Stimulated activated CD8-positive, alpha-beta memory T cell treated with anti-CD3 and anti-CD28 coated beads, Interleukin-4, amount 100 ng/mL, for 4 hours (primary cell): ENCODE results near the gene TMEM63A.
"Not testable (repeated sequence)": the region's sequence is repeated elsewhere in the genome, so short reads cannot be mapped to it uniquely, and the experiment has no call there.

Source experiments
- DNase-seq, 2 donors: peaks; one replicate each; pipeline ENCODE4 v3.0.0-alpha.2; 2020; ENCODE audit warnings: low read depth in 2 of 2, low spot score in 1 of 2

TMEM63A gene

GRCh38 chr1:225909477-225909876, 27.3 kb upstream of the TMEM63A start:
- DNase-seq: no peak

GRCh38 chr1:225908773-225909172, 26.6 kb upstream of the TMEM63A start:
- DNase-seq: no peak

DNA sequence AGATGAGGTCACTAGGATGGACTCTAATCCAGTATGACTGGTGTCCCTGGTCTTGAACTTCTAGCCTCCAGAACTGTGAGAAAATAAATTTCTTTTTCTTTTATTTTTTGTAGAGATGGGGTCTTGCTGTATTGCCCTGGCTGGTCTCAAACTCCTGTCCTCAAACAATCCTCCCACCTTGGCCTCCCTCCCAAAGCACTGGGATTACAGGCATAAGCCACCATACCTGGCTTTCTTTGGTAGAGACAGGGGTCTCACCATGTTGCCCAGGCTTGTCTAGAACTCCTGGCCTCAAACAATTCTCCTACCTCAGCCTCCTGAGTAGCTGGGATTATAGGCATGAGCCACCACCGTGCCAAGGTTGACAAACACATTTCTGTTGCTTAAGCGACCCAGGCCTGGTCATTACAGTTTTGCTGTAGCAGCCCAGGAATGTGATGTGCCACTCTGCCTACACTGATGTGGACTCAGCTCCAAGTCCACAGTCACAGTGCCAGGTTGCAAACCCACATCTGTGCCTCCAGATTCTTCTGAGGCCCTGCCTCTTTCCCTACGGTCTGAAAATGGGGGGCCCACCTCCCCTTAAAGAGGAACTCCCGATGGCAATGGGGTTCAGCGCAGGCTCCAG, 25.9 kb upstream of the TMEM63A start:
- DNase-seq: no peak

- no peak for DNase-seq
These were observed 25.2 kb upstream of the TMEM63A start for GRCh38 chr1:225907341-225907740.

- no peak for DNase-seq
These were observed 24.3 kb upstream of the TMEM63A start for GRCh38 chr1:225906467-225906866.

- no peak for DNase-seq
These were observed 21.4 kb upstream of the TMEM63A start for GRCh38 chr1:225903623-225904022.

DNA sequence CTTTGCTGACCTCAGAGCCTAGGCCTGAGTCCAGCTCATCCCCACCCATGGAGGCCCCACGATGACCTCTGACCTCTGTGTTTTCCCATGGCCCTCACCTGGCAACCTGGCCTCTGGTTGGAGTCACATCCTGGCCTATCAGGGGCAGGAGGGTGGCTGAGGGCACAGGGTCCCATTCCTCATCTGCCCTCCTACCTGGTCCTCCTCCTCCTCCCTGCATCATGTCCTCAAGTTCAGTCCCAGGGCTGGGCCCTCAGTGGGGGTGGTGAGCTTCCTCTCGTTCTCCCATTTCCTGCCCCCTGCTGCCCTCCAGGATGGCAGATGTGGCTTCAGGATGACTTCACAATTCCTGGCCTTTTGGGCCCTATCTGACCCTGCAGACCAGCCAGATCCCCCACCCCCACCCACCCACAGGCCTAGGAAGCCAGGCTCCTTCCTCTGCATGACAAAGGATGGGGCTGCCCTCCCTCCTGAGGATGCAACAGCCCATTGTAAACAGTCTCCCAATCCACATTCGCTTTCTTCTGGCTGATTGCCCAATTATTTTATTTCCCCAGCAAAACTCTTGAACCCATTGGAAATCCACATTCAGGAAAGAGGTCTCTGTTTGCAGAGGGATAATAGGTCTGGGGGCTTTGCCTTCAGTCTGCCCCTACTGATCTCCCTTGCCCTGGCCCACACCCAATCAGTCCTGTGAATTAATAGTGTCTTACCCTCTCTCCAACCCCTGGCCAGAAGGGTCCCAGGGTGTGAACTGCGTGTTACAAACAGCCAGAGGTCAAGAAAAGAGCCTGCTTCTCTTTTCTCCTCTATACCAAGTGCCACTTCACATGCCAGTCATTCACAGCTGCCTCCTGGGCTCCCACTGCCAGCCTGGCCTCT, 17.1 kb upstream of the TMEM63A start:
- DNase-seq: no peak

- DNase-seq: no peak
These were observed 15.7 kb upstream of the TMEM63A start for GRCh38 chr1:225897595-225898514.

DNA sequence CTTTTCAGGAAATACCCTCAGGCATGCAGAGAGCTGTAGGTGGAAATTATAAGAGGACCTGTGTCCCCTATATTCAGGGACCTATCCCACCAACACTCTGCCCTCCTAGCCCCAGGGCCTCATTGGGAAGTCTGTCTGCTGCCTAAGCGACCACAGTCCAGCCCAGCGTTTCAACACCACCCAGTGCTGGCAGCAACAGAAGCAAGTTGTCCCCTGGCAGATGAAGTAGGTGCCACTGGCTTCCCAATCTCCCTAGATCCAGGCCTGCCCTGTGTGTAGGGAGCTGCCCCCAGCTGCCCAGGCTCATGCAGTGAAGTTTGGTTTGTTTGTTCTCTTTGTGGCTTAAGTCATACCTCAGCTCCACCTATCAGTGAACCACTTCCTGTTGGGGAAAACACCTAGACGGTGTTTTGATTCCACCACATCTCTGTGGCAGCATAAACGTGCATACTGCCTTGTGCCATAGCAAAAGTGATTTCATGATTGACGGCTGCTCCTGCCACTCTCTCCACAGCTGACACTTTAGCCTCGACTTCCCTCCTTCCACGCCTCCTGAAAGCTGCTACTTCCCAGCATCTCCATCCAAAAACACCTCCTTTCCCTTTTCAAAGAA, 14.9 kb upstream of the TMEM63A start:
- DNase-seq: peak; percentile 20 to 40

DNA sequence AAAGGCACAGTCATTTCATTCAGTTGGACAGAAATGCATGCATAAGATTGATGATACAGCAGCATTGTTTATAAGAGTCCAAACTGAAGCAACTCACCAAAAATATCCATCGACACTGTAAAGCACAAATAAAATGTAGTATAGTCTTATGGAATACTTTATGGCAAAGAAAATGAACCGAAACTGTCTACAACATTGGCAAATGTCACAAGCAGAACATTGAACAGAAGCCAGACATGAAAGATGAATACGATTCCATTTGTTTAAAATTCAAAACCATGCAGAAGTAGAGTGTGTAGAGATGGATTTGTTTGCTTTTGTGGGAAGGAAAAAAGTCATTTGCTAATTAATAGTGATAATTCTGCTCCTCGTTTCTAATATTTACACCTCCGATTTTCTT, 14.3 kb upstream of the TMEM63A start:
- DNase-seq: no peak

DNA sequence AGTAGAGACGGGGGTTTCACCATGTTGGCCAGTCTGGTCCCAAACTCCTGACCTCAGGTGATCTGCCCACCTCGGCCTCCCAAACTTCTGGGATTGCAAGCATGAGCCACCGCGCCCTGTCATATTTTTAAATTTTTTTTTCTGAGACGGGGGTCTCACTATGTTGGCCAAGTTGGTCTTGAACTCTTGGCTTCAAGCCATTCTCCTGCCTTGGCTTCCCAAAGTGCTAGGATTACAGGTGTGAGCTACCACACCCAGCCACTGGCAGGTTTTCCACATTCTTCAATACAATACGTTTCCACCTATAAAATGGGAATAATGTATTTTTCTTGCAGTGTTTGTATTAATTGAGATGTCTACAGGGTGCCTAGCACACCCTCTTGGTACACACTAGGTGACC, 10.1 kb upstream of the TMEM63A start:
- no peak for DNase-seq

- DNase-seq: no peak
These were observed 9.2 kb upstream of the TMEM63A start for GRCh38 chr1:225891229-225891972.

- DNase-seq: no peak
These were observed 8.4 kb upstream of the TMEM63A start for GRCh38 chr1:225890346-225891228.

DNA sequence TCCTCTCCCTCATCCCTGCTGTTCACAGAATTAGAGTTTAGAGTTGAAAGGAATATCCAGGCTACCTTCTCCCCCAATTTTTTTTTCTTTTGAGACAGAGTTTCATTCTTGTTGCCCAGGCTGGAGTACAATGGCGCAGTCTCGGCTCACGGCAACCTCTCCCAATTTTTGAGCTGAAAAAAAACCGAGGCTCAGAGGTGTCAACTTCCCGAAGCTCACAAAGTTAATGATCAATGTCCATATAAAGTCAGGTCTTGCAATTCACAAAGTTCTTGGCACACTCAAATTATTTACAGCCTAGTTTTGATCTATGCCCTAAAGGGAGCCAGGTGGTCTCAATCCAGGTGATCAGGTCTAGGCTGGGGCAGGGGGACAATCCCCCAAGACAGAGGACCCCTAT, 7.6 kb upstream of the TMEM63A start:
- no peak for DNase-seq

DNA sequence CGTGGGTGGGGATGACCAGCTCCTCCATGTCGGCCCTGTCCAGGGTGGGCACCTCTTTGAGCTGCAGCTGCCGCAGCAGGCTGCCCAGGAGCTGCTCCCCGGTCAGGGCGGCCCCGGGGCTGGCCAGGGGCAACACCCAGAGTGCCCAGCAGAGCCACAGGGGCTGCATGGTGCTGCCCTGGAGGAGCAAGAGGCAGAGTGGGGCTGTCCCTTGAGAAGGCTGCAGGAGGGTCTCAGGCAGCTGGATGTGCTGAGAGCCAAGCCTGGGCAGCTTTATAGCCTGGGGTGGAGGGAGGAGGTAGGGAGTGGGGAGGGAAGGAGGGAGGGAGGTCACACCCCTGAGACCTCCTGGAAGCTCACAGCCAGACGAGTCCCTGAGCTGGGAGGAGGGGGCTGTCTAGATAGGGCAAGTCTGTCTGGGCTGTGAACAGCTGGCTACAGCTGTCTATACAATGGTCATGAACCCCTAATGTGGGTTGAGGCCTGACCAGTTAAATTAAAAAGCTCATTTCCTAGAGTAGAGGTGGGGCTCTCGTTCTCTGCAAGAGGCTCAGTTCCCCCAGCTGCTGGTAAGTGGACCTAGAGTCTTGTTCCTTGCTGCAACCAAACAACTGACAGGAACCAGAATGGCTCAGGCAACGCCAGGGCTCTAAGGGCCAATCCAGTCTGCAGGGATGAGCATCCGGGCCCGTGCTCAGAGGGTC, 6.9 kb upstream of the TMEM63A start, which contains the start of gene LEFTY1:
Gene LEFTY1 (minus strand): TSS at position 249 of the 704 bp plus-strand sequence. CDS start 80 bp downstream, at position 169.
- no peak for DNase-seq

- no peak for DNase-seq
These were observed 6.2 kb upstream of the TMEM63A start for GRCh38 chr1:225888289-225888897.

GRCh38 chr1:225887554-225888288, 5.5 kb upstream of the TMEM63A start:
- DNase-seq: not testable (repeated sequence)

DNA sequence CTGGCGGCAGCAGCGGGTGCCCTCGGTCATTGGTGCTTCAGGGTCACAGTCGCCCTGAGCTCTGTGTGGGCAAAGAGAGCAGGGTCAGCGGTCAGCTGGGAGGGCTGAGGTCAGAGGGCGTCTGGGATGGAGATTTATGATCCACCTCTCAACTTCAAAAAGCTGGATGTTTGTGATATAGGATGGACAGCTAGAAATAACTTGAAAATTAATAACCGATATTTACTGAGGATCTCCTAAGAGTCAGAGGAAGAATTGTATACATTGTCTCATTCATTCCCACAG, 4.8 kb upstream of the TMEM63A start:
- DNase-seq: no peak
